HG03520 (cell line): Measurements from ENCODE around the gene RNPC3.
"Not testable (repeated sequence)": the region's sequence is repeated elsewhere in the genome, so short reads cannot be mapped to it uniquely, and the experiment has no call there.

Source experiments
- ATAC-seq: cut with Tn5 transposase; IDR thresholded peaks from one replicate; pipeline ENCODE4 v1.9.1; 2021; ENCODE audit warnings: mild to moderate bottlenecking, moderate library complexity; ENCODE audit not compliant: unreplicated experiment

Gene RNPC3

DNA sequence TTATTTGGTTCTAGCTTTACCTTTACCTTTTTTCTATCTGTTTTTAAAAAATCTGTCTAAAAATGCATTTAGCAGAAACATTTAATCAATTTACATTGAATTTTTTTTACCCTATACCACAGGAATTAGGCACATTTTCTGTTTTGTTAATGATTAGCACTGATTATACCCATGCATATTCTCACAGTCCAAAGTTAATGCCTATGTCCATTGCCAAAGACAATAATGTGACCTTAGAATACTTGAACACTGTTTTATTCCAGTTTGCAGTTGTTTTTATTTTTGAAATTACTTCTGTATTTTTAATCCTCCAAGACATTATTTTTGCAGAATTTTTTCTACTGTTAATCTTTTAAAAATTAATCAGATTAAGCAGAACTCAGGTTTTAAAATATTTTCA lies 34.9 kb downstream of the RNPC3 start:
- no peak for ATAC-seq

DNA sequence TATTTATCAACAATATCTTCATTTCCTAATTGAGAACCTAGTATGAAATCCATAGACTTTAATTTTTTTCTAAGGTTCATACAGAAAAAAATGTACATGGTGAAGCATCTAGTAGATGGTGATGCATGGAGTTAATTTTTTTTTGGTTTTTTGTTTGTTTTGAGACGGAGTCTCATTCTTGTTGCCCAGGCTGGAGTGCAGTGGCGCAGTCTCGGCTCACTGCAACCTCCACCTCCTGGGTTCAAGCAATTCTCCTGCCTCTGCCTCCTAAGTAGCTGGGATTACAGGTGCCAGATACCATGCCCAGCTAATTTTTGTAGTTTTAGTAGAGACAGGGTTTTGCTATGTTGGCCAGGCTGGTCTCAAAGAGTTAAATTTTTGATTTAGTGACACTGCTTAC lies 35.6 kb downstream of the RNPC3 start:
- not testable (repeated sequence) for ATAC-seq

DNA sequence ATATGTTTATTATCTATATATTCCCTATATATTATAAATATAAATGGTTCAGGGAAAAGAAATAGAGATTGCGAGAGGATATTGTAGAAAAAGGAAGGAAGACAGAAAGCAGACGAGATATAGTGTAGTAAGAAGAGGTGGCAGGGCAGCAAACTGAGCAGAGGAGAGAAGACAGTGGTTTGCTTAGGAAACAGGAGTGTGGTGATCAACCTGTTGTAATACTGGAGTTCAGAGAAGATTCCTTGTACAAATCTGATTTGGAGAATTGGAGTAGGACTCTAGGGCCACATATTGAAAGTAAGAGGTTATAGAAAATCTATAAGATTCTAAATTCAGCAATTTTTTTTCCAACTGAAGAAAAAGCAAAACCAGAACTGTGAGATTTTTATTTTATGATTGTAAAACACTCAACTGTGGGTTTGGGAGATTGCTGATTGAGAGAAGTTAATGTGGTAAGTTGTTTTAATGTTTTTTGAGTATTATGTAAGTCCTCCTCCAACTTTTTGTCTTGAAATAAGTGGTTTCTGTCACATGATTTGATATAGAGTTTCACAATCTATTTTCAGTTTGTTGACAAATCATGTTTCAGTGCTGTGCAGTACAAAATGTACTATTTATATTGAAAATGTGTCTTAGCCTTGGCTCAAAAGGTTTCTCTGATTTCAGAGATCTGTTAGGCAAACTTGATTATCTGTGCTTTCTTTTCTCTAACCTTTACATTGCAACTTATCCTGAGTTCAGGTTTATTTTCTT lies 36.3 kb downstream of the RNPC3 start:
- ATAC-seq: peak; percentile 87

DNA sequence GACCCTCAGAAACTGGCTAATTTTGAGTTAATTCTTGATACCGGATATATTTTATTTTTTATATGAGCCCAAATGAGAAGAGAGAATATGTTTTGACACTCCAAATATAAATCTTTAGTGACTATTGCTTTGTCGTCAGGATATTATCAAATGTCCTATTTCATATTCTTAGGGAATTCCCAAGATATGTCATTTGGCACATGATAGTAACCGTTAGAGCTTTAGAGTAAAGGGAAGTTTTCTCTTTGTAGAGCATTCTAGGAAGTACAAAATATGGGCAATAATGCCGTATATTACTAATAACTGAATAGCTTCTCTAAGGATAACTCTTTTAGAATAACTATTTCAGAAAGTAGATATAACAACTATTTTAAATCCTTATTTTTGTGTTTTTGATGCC lies 37.6 kb downstream of the RNPC3 start:
- no peak for ATAC-seq

- no peak for ATAC-seq
Measured at GRCh38 chr1:103569493-103569892, 44.0 kb downstream of the RNPC3 start.

DNA sequence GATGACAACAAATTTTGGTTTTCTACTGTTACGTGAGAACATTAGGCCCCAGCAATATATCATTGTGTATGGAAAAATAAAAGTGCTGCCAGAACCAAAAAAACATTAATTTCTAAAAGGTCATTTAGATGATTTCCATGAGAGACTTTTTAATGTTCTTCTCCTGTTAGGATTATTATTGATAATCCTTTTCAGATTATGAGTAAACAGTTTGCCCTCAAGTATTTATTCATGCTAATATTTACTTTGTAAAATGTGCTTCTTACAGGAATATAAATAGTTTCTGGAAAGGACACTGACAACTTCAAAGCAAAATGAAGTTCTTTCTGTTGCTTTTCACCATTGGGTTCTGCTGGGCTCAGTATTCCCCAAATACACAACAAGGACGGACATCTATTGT lies 45.8 kb downstream of the RNPC3 start, which contains the start of gene AMY2B:
Gene AMY2B (plus strand): TSS at position 301 of the 400 bp plus-strand sequence. CDS start 14 bp downstream, at position 315.
- not testable (repeated sequence) for ATAC-seq

DNA sequence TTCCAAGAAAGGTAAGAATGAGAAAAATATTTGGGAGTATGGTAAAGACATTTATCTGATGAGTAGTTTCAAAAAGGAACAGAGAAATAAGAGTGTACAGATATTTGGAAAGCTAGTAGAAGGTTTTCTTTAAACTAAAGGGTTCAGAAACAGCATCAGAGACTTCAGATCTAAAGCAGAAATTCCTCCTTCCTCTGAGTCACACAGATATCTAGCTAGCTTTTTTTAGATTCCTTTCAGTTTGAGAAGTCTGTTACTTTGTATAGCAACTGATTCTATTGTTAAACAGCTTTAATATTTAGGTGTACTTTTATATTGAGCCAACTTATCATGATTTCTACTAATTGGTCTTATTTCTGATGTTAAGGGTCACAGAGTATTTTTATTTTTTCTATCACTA lies 50.6 kb downstream of the RNPC3 start:
- no peak for ATAC-seq

GRCh38 chr1:103576784-103577183 lies 51.3 kb downstream of the RNPC3 start:
- ATAC-seq: not testable (repeated sequence)

- ATAC-seq: no peak
Measured at GRCh38 chr1:103582464-103582863, 57.0 kb downstream of the RNPC3 start.

DNA sequence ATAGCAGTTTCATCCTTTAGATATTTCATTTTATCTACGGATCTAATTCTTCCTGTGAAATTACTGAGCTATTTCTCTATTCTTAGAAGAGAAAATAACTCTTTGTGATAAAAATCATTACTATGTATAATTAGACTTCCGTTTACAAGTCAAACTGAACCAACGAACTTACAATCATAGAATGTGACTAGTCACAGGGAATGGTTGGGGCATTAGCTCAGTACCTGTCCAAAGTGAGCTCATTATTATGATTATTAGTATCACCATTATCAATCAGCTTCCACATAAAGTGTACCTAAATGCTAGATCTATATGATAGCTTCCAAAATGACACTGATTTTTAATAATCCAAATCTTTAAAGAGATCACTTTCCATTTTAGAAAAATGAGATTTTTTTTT lies 58.4 kb downstream of the RNPC3 start:
- ATAC-seq: no peak

- no peak for ATAC-seq
Measured at GRCh38 chr1:103584537-103584936, 59.0 kb downstream of the RNPC3 start.

- not testable (repeated sequence) for ATAC-seq
Measured at GRCh38 chr1:103602740-103603139, 77.2 kb downstream of the RNPC3 start.
